NCI-H345 treated with DMSO at 0.1 percent for 48 hours (cell line): ENCODE results near the gene STAMBP.
"Not testable (repeated sequence)": the region's sequence is repeated elsewhere in the genome, so short reads cannot be mapped to it uniquely, and the experiment has no call there.

ENCODE experiments used
- DNase-seq: peaks from one replicate; lab custom pipeline; 2025; ENCODE audit not compliant: unreplicated experiment; lab: John Stamatoyannopoulos, UW

The STAMBP gene

DNA sequence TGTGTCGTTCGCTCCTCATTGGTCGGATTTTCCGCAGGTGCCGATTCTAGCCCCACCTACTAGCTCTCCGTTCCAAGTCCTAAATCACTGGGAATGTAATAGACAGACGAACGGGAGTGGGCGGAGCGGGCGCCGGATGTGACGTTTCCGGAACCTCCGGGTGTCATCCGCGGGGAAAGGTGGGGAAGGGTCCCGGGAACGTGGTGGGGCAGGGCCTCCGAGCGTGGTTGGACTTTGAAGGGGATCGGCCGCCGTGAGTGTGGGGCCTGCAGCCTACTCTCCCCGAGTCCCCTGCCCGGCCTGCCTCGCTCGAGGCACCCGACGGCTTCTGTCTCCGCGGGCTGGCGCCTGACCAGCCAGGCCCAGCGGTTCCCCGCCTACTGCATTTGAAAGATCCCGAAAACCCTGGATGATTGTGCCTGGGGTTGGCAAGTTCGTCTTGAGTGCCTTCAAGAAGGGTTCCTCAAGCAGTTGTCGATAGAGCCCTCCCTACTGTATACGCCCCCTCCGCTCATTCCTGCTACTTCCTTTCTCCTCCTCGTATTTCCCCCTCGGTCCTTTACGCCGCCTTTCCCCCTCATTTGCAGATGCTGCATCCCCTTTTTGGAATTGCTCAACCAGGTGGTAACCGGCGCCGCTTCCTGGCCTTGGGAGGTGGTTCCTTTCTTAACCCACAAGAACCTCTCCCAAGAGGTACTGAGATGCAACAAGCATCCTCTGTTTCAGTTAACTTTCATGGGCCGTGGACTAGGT, at the start of gene STAMBP:
Gene STAMBP (plus strand): TSS at position 144 of the 753 bp plus-strand sequence. CDS start 1,896 bp downstream, outside the sequence.
- DNase-seq = peak; percentile 94

DNA sequence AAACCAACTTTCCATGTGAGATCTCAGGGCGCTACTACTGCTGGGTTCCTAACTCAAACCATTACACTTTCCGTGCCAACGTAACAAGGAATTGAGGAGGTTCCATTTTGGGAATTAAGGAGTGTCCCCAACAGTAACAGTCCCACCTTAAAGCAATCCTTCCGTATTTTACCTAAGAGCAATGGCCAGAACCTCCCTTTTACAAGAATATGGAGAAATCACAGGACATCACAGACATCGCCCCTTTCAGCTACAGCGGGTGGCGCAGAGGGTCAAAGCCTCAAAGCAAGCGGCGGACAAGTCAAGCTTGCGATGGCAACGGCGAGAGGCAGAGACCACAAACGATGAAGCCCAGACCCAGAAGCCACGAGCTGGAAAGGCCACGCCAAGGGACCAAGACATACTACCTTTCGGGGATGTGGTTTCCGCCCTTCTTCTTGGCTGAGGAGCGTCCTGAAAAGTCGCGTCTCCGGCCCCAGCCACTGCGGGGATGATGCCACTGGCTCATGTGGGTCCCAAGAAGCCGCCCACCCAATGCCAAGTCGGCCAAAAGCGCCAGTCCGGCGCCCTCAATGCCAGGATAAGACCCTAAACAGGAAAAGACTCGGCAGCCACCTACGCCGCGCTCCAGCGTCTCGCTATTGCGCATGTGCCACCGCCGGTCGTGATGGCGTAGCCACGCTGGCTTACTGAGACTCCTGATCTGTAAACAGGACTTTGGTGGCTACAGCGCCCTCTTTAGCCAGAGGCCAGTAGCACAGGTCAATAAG, 49.1 kb upstream of the STAMBP start, which contains the start of gene DUSP11:
Gene DUSP11 (minus strand): TSS at position 637 of the 770 bp plus-strand sequence. CDS start 129 bp downstream, at position 508.
- peak; percentile 94 for DNase-seq

DNA sequence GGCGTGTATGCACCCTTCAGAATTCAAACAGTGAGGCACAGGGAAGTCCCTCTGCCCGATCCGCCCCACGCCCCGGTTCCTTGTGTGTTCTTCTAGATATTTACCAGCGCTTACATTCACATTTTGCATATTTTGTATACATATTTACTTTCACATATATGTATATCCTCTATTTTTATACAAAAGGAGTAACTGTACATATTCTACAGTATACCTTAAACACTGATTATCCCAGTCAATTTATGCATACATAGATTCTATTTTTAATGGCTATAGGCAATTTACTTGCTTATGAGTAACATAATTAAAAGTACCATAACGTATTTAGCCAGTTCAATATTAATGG, 48.6 kb upstream of the STAMBP start:
- DNase-seq = no peak

DNA sequence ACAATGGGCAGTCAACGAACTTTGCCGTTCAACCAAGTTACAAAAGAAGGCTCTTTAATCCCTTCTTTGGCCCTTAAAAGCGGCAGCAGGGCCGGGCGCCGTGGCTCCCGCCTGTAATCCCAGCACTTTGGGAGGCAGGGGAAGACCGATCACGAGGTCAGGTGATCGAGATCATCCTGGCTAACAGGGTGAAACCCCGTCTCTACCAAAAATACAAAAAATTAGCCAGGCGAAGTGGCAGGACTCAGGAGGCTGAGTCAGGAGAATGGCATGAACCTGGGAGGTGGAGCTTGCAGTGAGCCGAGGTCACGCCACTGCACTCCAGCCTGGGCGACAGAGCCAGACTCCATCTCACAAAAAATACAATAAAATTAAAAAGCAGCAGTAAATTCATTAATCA, 45.4 kb upstream of the STAMBP start:
- not testable (repeated sequence) for DNase-seq

DNA sequence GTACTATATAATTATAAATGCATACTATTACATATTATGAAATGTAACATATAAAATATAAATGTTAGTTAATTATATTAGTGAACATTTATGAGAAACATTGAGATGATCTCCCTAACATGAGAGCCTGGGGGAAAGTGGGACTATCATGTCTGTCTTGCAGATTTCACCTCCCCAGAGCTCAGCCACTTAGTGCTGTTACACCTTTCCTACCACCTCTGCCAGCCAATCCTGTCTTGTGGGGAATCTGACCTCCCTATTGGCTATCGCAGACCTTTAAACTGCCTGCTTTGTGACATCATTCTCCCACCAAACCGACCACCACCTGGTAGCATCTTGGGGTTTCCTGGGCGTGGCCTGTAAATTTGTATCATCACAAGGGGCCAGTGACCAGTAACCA, 44.9 kb upstream of the STAMBP start, which contains the start of gene C2orf78:
Gene C2orf78 (plus strand): TSS at position 301 of the 400 bp plus-strand sequence. CDS start 127 bp downstream, outside the sequence.
- DNase-seq = not testable (repeated sequence)

DNA sequence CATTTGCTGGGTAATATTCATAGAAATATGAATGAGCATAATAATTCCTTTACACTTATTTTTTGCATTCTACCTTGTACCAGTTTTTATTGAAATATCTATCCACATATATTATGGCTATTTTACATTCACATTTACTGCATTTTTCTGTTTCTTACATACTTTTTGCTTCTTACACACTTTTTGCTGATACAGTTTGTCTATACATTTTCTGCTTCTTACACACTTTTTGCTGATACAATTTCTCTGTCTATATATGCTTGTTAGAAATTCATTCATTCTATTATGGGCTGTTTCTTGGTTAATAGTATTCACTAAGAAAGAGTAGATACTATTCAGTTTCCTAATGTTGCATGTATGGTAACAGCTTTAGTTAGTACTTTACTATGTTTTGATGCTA, 16.9 kb upstream of the STAMBP start:
- no peak for DNase-seq

DNA sequence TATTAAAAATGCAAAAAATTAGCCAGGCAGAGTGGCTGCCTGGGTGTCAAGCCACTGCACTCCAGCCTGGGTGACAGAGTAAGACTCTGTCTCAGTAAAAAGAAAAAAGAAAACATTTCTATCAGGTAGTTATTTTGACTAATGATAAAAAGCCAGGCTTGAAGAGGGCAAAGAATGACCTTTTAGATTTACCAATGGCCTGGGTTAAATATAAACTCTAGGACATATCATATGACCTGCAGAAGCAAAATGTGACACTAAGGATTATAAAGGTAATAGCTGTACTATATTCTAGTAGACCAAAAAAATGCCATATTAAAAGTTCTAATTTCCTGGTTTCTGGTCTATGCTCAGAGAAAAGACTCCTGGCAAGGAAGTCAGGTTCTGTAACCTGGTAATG, 16.1 kb upstream of the STAMBP start:
- no peak for DNase-seq

DNA sequence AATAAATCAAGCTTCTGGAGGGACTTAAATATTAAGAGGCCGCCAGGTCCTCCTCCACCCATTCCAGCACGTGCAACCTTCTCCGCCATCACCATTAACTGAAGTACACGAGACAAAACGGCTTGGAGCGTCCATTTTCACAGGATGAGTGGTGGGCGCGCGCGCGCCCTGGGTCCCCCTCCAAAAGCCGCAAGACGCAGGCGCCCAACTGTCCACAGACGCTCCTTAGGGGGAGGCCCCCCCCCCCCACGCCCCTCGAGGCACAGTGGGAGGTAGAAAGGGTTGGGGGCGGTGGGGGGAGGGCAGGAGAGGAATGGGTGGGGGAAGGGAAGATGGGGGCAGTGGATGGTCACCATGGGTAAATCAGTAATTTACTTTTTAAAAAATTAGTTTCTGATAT, 10.5 kb upstream of the STAMBP start:
- no peak for DNase-seq

DNA sequence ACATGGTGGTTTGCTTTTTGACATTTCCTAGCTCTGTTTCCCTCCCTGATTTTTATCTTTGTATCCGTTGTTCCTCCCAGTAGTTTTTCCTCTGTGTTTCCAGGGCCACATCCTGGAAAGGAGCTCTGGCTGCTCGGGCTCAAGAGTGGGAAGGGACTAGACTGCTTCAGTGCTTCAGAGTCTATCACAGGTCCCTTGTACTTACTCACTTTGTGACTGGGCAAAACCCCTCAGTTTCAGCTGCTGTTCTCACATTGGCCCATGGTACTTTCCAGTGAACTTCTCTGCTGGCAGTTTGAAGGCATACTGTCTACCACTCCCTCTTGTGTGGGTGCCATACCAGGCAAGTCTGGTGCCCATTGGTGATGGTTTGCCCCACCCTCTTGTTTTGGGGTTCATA, 7.5 kb upstream of the STAMBP start:
- no peak for DNase-seq

DNA sequence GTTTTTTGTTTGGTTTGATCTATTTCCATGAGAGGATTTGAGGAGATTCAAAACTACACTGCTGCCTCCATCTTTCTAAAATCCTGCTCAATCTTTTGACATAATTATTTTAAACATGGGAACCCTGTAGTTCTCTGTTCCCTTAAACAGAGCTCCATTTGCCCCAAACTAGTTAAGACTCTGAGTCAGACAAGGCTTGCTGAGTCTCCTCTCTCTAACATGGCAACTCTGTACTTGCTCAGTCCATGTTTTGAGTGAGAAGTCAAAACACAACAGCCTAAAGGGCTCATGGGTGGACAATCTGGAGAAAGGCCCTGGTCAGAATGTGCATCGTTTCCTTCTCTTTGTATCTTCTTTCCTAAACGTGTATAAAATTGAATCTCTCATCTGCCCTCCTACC, 7.1 kb upstream of the STAMBP start:
- no peak for DNase-seq

DNA sequence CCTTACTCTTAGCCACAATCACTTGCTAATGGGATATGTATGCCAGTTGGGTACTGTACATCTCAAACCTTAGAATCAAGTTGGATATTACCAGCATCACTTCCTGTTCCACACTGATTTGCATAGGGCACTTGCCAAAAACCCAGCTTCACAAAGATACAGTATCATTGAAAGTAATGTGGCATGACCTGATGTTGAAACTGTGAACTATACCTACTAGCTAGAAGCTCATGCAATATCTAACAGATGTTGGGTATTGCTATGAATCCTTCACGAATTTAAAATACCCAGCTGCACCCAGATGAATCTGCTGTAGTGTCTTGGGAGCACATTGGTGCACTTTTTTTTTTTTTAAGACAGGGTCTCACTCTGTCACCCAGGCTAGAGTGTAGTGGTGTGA, 6.5 kb upstream of the STAMBP start:
- no peak for DNase-seq

DNA sequence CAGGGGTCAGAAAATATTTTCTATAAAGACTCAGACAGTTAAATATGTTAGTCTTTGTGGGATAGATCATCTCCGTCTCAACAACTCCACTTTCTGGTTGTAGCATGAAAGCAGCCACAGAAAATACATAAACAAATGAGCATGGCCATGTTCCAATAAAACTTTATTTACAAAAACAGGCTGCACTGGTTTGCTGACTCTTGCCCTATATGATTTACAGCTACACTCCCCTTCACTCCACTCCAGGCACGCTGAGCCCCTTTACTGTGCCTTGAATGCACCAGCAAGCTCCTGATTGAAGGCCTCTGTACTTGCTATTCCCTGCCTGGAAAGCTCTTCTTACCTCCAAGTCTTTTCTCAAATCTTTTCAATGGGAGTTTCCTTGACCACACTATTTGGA, 5.8 kb upstream of the STAMBP start:
- no peak for DNase-seq

DNA sequence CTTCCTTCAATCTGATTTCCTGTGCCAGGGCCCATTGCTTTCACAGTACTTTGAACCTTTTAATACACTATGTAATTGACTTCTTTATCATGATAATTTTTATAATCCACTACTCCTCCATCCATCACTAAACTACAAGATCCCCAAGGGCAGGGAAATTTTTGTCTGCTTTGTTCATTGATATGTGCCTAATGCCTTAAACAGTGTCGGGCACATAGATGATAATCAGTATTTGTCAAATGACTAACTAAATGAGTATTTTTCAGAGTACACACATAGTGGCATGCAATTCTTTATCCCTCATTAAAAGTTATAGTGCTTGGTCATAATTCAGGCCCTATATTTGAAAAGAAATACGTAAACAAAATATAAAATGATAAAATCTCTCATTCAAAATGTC, 5.3 kb upstream of the STAMBP start:
- no peak for DNase-seq

DNA sequence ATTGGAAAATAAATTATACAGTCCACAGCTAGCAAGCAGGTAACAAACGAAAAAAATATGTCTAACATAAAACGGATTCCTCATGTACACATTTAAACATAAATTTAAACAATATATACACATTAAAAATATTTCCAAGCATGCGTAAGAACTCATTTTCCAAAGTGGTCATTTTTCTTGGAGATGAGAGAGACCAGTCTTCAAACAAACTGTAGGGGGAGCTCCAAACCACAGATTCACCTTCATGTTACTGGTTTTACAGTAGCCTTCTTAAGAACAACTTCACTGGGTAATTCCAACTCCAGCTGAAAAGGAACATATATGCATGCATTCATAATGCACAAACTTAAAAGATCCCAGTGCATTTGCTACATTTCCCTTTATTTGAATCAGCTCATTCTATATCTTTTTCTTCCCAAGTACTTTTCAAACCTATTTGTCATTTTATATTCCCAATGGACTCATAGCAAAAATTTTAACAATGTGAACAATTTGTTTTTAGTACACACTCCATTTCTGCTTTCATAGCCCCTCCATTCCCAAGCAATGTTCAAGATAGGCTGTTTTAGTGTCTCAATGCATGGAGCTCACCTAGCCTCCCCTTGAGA, 4.7 kb upstream of the STAMBP start:
- DNase-seq = peak; percentile 61

DNA sequence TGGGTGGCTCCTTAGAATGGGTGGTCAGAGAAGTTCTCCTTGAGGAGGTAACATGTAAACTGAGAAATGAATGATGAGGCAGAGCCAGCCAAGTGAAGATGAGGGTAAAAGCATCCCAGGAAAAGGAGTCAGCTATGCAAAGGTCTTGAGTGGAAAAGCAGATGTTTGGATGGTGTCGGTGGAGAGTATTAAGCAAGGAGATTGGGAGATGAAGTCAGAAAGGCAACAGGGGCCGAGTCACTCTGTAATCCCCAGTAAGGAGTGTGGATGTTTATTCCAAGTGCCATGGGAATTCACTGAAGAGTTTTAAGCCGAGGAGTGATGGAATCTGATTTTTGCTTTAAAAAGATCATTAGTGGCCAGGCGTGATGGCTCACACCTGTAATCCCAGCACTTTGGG, 3.4 kb upstream of the STAMBP start:
- DNase-seq = no peak

DNA sequence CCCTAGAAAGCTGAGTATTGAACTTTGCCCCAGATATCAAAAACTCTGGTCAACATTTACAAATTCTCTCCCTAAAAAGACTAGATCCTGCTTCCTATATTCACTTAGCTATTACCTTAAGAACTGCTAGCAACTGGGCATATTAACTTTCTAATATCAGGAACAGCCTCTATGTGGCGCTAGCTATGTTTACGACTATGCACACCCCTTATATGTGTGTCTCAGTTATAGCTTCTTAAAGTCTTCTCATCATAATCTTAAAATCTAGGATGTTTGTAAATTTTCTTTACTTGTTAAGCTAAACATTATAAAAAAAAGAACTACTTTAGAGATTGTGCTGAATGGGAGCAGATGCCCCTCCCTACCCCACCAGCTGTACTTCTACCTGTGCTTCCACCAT, 1.7 kb upstream of the STAMBP start:
- peak; percentile 9 for DNase-seq

DNA sequence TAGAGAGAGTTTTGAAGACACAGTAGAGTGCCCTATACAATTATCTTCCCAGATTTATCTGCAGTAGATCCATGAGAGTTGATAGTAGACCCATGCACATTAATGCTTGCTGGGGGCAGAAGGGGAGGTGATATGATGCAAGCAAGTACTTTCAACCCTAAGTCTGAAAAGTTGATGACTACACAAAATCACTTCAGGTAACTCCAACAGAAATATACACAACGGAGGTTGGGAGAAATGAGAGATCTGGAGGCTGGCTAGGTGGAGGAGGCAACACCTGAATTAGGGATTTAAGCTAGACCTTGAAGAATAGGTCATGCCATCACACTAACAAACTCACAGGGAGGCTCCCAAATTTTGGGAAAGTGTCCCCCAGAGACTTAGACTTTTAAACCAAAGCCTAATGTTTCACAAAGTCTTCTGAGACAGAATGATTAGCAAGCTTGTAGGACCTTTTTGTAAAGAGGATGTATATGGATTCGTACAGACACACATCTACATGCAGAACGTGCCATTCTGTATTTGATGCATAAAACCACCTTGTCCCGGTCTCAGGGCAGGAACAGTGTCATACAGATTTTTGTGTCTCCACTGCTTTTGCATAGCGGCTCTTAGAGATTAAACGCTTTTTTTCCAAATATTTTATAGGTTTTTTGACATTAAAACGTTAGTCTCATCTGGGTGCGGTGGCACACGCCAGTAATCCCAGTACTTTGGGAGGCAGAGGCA, 937 bp upstream of the STAMBP start:
- no peak for DNase-seq

DNA sequence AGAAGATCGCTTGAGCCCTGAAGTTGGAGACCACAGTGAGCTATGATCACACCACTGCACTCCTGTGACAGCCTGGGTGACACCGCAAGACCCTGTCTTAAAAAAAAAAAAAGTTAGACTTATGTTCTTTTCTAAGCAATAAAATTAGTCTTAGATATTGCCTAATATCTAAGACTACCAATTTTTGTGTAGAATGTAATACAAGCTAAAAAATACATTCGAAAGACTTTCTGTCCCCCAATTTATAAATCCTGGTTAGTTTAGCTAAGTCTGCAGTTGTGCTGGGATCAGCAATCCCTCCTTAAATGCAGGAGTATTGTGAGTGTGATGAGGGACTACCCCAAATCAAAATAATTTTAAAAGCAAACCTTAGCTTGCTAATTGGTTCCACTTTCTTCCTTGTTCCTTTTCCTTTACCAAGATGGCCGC, 358 bp upstream of the STAMBP start:
- no peak for DNase-seq

DNA sequence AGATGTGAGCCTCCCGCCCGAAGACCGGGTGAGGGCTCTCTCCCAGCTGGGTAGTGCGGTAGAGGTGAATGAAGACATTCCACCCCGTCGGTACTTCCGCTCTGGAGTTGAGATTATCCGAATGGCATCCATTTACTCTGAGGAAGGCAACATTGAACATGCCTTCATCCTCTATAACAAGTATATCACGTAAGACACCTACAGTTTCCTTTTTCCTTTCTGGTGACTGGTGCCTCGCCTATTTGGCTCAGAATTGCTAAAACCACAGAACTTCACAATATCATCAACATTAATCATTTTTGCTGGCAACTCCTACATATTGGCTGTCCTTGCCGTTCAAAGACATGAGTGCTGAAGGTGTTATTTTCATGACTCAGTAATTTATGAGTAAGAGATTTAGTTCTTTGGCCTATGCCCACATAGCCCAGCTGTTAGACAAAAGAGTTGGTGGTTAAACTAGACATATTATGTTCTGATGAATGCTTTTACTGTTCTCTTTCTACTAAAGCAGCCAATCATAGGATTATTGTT, 2.2 kb downstream of the STAMBP start:
- no peak for DNase-seq

DNA sequence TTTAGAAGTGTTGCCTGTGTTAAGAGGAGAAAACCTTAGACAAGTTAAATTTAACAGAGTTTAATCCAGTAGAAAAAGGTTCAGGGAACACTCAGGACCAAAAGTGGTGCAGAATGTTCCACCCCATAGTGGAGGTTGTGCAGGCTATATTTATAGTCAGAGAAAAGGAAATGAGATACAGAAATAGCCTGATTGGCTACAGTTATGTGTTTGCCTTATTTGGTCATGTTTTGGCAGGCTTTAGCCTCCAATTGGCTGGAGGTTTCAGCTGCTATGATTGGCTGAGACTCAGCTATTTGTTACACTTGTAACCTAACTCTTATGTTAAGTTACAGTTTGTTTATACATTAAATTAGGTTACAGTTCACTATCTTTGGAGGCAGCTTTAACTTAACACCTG, 4.2 kb downstream of the STAMBP start:
- no peak for DNase-seq
